ENCODE measurements around the gene MCF2L.

GRCh38 chr13:113070855-113071254 is 101.8 kb downstream of the MCF2L start:
- TF ChIP-seq CTCF (conservative IDR thresholded peaks at IDR 0.05; ENCODE audit: low read length), result no peak
- no peak for TF ChIP-seq EZH2phosphoT487 (IDR thresholded peaks at IDR 0.05; ENCODE audit: borderline replicate concordance, low read depth, low read length)

Measured in OCI-LY7 (cell line).